Thoracic aorta (tissue), 2 donors: ENCODE data around the gene MXRA8. TPM values are rescaled to one million over a fixed set of nuclear protein-coding genes. Genes with fewer than 3 reads are reported as not detected.

Source experiments
- ATAC-seq: fragments of 150-250 bp; one replicate; pipeline ENCODE4 v1.8.0; 2017; ENCODE audit warnings: low read depth; ENCODE audit not compliant: insufficient number of reproducible peaks, low FRiP score
- DNase-seq: peaks from one replicate; pipeline ENCODE4 v3.0.0-alpha.2; 2020; ENCODE audit warnings: low spot score
- H3K27ac ChIP-seq, 2 donors: fragments of 200-600 bp; sonication (generic); 1 replicate in 1 of 2; 2 replicates in 1 of 2; pipeline ENCODE4 v1.5.1; 2016; ENCODE audit warnings: mild to moderate bottlenecking in 2 of 2, moderate library complexity in 2 of 2
- H3K27me3 ChIP-seq: fragments of 200-600 bp; sonication (generic); replicated peaks from 2 replicates; pipeline ENCODE4 v1.6.0; 2016; ENCODE audit warnings: mild to moderate bottlenecking; ENCODE audit not compliant: insufficient read depth
- H3K36me3 ChIP-seq: fragments of 200-600 bp; sonication (generic); one replicate; pipeline ENCODE4 v1.5.1; 2016
- H3K4me1 ChIP-seq, 2 donors: fragments of 200-600 bp; sonication (generic); 1 replicate in 1 of 2; 2 replicates in 1 of 2; pipeline versions ENCODE4 v1.5.1 to v1.6.0; 2016; ENCODE audit warnings: low read depth in 2 of 2, mild to moderate bottlenecking in 1 of 2; ENCODE audit not compliant: control insufficient read depth in 1 of 2
- H3K4me3 ChIP-seq: fragments of 200-600 bp; sonication (generic); 2 replicates; pipeline ENCODE4 v1.5.1; 2016; ENCODE audit warnings: mild to moderate bottlenecking
- H3K9me3 ChIP-seq: fragments of 200-600 bp; sonication (generic); 2 replicates; pipeline ENCODE4 v1.5.1; 2016
- total RNA-seq, 2 donors: library from RNA; depleted of rRNA; stranded (reverse); fragments of >200 nt; gene quantifications; one replicate each; pipeline versions ENCODE4 v1.1.0 to v1.2.3, GENCODE V29; 2016
- TF ChIP-seq, protein P1 (sequence below): fragments of 200-600 bp; sonication (generic); IDR thresholded peaks from one replicate; pipeline ENCODE4 v1.5.1; 2019; ENCODE audit warnings: antibody characterized with exemption

The MXRA8 gene
- total RNA-seq, 2 donors from 2014 or later: 239 to 326 TPM

DNA sequence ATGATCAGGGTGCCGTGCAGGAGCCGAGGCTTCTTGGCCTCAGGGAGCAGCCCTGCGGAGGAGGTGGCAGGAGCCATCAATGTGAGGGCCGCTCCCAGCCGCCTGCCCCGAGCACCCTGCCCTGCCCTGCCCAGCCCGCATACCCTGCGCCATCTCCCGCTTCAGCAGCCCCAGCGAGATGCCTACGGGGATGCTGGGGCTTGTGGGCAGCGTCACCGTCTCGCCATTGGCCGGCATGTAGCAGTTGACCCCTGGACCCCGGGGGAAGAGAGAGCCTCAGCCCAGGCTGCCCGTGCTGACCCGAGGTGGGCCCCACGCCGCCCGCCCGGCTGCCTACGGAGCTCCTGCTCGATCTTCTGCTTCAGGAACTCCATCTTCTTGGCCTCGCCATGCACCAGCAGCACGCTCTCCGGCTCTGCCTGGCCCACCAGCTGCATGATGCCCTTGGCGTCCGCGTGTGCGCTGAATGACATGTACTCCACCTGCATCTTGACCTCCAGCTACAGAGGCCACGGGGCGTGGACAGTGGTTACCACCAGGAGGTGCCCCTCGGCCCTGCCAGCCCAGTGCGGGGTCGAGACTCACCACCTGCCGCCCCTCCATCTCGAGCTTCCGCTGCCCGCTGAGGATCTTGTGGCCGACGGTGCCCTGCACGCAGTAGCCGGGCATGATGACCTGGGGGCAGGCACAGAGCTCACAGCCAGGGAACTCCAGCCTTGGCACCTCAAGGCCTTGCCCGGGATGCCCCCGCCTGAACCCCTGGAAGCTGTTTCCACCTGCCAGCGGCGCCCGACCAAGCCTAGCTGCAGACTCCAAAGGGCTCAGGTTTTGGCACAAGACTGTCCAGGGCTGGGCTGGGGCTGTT, 45.7 kb downstream of the MXRA8 start:
- TF ChIP-seq, protein P1, sequence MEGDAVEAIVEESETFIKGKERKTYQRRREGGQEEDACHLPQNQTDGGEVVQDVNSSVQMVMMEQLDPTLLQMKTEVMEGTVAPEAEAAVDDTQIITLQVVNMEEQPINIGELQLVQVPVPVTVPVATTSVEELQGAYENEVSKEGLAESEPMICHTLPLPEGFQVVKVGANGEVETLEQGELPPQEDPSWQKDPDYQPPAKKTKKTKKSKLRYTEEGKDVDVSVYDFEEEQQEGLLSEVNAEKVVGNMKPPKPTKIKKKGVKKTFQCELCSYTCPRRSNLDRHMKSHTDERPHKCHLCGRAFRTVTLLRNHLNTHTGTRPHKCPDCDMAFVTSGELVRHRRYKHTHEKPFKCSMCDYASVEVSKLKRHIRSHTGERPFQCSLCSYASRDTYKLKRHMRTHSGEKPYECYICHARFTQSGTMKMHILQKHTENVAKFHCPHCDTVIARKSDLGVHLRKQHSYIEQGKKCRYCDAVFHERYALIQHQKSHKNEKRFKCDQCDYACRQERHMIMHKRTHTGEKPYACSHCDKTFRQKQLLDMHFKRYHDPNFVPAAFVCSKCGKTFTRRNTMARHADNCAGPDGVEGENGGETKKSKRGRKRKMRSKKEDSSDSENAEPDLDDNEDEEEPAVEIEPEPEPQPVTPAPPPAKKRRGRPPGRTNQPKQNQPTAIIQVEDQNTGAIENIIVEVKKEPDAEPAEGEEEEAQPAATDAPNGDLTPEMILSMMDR: no peak

GRCh38 chr1:1311107-1312104, 46.9 kb downstream of the MXRA8 start:
- DNase-seq (no peak), ATAC-seq (no peak)
- H3K4me3 ChIP-seq: no peak overlapping the region
- H3K9me3 ChIP-seq: no peaks in the 10 kb centered on the region
- H3K4me1 ChIP-seq: peaks cover 8 to 22% of the 10 kb centered on the region in 2 donors
- TF ChIP-seq, protein P1: no peak
- H3K27ac ChIP-seq: no peak overlapping the region
- H3K36me3 ChIP-seq: peaks cover 37% of the 10 kb centered on the region
- no peaks in the 10 kb centered on the region for H3K27me3 ChIP-seq

More for the DNA sequence above, 45.7 kb downstream of the MXRA8 start:
- no peak overlapping the region for H3K27ac ChIP-seq
- no peaks in the 10 kb centered on the region for H3K9me3 ChIP-seq
- H3K36me3 ChIP-seq: peaks cover 37% of the 10 kb centered on the region
- peaks cover 2 to 18% of the 10 kb centered on the region in 2 donors for H3K4me1 ChIP-seq
- no peak overlapping the region for H3K4me3 ChIP-seq
- ATAC-seq (no peak), DNase-seq (no peak)
- H3K27me3 ChIP-seq: no peaks in the 10 kb centered on the region

DNA sequence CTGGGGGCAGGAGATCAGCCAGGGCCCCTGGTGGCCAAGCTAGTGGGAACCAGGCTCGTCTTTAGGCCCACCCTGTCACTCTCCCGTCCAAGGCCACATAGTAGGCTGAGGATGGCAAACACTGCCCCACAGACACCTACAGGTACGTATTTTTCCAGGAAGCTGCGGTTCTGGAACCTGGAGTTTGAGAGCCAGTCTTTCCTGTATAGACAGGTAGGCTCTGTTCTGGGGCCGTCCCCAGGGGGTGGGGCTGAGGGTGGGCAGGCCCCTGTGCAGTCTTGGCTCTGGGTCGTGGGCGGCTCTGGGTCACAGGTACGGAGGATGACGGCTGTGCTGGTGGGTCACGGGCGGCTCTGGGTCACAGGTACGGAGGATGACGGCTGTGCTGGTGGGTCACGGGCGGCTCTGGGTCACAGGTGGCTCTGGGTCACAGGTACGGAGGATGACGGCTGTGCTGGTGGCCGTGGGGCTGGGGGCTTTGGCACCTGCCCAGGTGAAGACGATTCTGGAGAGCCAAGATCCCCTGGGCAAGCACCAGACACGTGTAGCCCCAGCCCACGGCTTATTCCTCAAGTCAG, 47.8 kb downstream of the MXRA8 start:
- H3K27me3 ChIP-seq: no peaks in the 10 kb centered on the region
- H3K9me3 ChIP-seq: no peaks in the 10 kb centered on the region
- H3K27ac ChIP-seq: no peak overlapping the region
- peaks cover 37% of the 10 kb centered on the region for H3K36me3 ChIP-seq
- H3K4me3 ChIP-seq: no peak overlapping the region
- DNase-seq (no peak), ATAC-seq (no peak)
- TF ChIP-seq, protein P1: no peak
- H3K4me1 ChIP-seq: peaks cover 16 to 30% of the 10 kb centered on the region in 2 donors

DNA sequence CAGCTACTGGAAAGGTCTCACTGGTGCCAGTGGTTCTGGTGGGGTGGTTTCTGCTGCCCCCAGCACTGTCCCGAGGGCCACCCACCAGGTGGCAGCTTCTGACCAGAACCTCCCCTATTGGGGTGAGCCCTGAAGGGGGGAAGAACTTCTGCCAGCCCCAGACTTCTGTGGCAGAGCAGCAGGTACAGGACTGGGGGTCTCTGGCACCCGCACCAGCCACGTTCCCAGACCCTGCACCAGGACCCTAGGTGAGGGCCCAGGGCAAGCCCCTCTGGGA, 48.3 kb downstream of the MXRA8 start:
- DNase-seq (no peak), ATAC-seq (no peak)
- Histone ChIP-seq H3K27ac (peak overlapping the region in 1 of 2 donors; percentile 38), H3K4me3 (no peak overlapping the region), H3K9me3 (no peaks in the 10 kb centered on the region), H3K36me3 (peaks cover 37% of the 10 kb centered on the region), H3K4me1 (peaks cover 21 to 35% of the 10 kb centered on the region in 2 donors), H3K27me3 (no peaks in the 10 kb centered on the region)
- TF ChIP-seq, protein P1: no peak
